DOHH2 (cell line): ENCODE measurements around the gene ITIH5.

Experiments used
- H3F3A ChIP-seq: fragments of 200-600 bp; sonication (generic), shearing (Covaris generic); 2 replicates; pipeline ENCODE4 v1.6.0; 2016; ENCODE audit warnings: antibody characterized with exemption, mild to moderate bottlenecking; ENCODE audit not compliant: control insufficient read depth, insufficient read depth
- H3K27ac ChIP-seq: fragments of 200-600 bp; sonication (generic); 2 replicates; pipeline ENCODE4 v1.5.1; 2014; ENCODE audit warnings: low read depth, mild to moderate bottlenecking, low read length, moderate library complexity
- H3K27me3 ChIP-seq: fragments of 200-600 bp; sonication (generic); 2 replicates; pipeline ENCODE4 v1.6.1; 2014; ENCODE audit warnings: mild to moderate bottlenecking, low read length, mixed read lengths; ENCODE audit not compliant: control insufficient read depth
- H3K36me3 ChIP-seq: fragments of 200-600 bp; sonication (generic); 2 replicates; pipeline ENCODE4 v1.6.1; 2014; ENCODE audit warnings: mild to moderate bottlenecking, low read length, moderate library complexity, mixed read lengths; ENCODE audit not compliant: control insufficient read depth
- H3K4me1 ChIP-seq: fragments of 200-600 bp; sonication (generic); 2 replicates; pipeline ENCODE4 v1.6.1; 2014; ENCODE audit warnings: mild to moderate bottlenecking, low read length, mixed read lengths; ENCODE audit not compliant: control insufficient read depth
- H3K4me2 ChIP-seq: fragments of 200-600 bp; sonication (generic); 2 replicates; pipeline ENCODE4 v1.6.0; 2014; ENCODE audit warnings: mild to moderate bottlenecking, low read length, moderate library complexity
- H3K4me3 ChIP-seq: fragments of 200-600 bp; sonication (generic); 2 replicates; pipeline ENCODE4 v1.5.1; 2014; ENCODE audit warnings: mild to moderate bottlenecking, low read length, mixed read lengths
- H3K79me2 ChIP-seq: fragments of 200-600 bp; sonication (generic); 2 replicates; pipeline ENCODE4 v1.6.1; 2014; ENCODE audit warnings: mild to moderate bottlenecking, low read length, mixed read lengths; ENCODE audit not compliant: control insufficient read depth
- H3K9me2 ChIP-seq: fragments of 200-600 bp; sonication (generic); replicated peaks from 2 replicates; pipeline ENCODE4 v1.6.1; 2014; ENCODE audit warnings: mild to moderate bottlenecking, low read length, mixed read lengths; ENCODE audit not compliant: control insufficient read depth
- H3K9me3 ChIP-seq: fragments of 200-600 bp; sonication (generic); 2 replicates; pipeline ENCODE4 v1.6.1; 2014; ENCODE audit warnings: antibody characterized with exemption, low read length, mixed read lengths; ENCODE audit not compliant: control insufficient read depth, insufficient read depth
- H4K20me1 ChIP-seq: fragments of 200-600 bp; sonication (generic); 2 replicates; pipeline ENCODE4 v1.6.0; 2014; ENCODE audit warnings: low read depth, mild to moderate bottlenecking, antibody characterized with exemption, low read length, moderate library complexity; ENCODE audit not compliant: control insufficient read depth, insufficient read depth
- CTCF ChIP-seq: fragments of 200-600 bp; sonication (generic); IDR thresholded peaks from one replicate; pipeline ENCODE4 v1.5.1; 2014; ENCODE audit warnings: antibody characterized with exemption, mild to moderate bottlenecking, low read depth, low read length; ENCODE audit not compliant: poor library complexity, severe bottlenecking
- EZH2phosphoT487 ChIP-seq: fragments of 200-600 bp; sonication (generic); IDR thresholded peaks from 2 replicates; pipeline ENCODE4 v1.6.1; 2017; ENCODE audit warnings: borderline replicate concordance, mild to moderate bottlenecking, antibody characterized with exemption, low read length, moderate library complexity, mixed read lengths

ITIH5 gene

DNA sequence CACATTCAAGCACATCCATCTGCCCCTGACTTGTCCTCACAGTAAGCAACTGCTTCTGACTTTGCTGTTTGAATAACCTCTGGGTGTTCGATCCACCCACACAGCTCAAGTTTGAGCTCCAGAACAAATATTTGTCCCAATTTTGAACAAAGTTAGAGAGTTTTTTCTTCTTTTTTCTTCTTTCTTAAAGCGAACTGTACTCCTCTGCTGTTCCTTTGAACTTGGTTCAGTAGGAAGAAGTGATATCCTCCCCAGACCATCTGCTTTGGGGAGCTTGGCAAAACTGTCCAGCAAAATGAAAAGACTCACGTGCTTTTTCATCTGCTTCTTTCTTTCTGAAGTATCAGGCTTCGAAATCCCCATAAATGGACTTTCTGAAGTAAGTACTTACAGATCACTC is 36.4 kb upstream of the ITIH5 start, which contains the start of gene ITIH2:
Gene ITIH2 (plus strand): TSS at position 177 of the 400 bp plus-strand sequence. CDS start 119 bp downstream, at position 296.
- no peaks in the 10 kb centered on the region for H4K20me1 ChIP-seq
- no peaks in the 10 kb centered on the region for H3F3A ChIP-seq
- no peak within 1 kb of the TSS for H3K27ac ChIP-seq
- H3K4me2 ChIP-seq, result no peak within 1 kb of the TSS
- H3K9me2 ChIP-seq, result no peaks in the 10 kb centered on the region
- H3K9me3 ChIP-seq, result no peaks in the 10 kb centered on the region
- TF ChIP-seq CTCF, result no peak
- no peak for TF ChIP-seq EZH2phosphoT487
- no peak within 1 kb of the TSS for H3K4me3 ChIP-seq
- H3K36me3 ChIP-seq, result no peaks in the 10 kb centered on the region
- H3K27me3 ChIP-seq, result peaks cover 3% of the 10 kb centered on the region
- no peaks in the 10 kb centered on the region for H3K79me2 ChIP-seq
- no peaks in the 10 kb centered on the region for H3K4me1 ChIP-seq

GRCh38 chr10:7702288-7702812 is 35.6 kb upstream of the ITIH5 start:
- Histone ChIP-seq H3K79me2 (no peaks in the 10 kb centered on the region), H3K9me2 (no peaks in the 10 kb centered on the region), H3K9me3 (no peaks in the 10 kb centered on the region), H3K4me2 (no peak overlapping the region), H3F3A (no peaks in the 10 kb centered on the region), H3K4me1 (no peaks in the 10 kb centered on the region), H3K27ac (no peak overlapping the region), H3K4me3 (no peak overlapping the region), H3K36me3 (no peaks in the 10 kb centered on the region), H3K27me3 (peaks cover 3% of the 10 kb centered on the region; the same call in 1 of the 2 replicates), H4K20me1 (no peaks in the 10 kb centered on the region)
- TF ChIP-seq EZH2phosphoT487 (no peak), CTCF (no peak)

DNA sequence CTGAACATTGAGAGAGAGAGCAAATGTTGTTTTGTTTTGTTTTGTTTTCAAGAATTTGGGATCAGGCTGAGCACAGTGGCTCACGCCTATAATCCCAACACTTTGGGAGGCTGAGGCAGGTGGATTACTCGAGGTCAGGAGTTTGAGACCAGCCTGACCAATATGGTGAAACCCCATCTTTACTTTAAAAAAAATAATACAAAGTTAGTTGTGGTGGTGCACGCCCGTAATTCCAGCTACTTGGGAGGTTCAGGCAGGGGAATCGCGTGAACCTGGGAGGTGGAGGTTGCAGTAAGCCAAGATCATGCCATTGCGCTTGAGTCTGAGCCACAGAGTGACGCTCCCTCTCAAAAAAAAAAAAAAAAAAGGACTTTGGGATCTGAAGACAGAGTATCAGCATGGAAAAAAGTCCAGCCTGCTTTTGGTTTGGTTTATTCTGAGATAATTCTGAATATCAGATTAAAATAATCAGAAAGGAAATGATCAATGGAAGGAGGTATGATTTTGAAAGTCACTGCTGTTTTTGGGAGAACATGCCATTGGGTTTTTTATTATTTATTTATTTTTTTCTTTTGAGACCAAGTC is 34.5 kb upstream of the ITIH5 start:
- Histone ChIP-seq H3K36me3 (no peaks in the 10 kb centered on the region), H3K79me2 (no peaks in the 10 kb centered on the region), H3K9me2 (no peaks in the 10 kb centered on the region), H3K27me3 (peaks cover 2% of the 10 kb centered on the region; the same call in 1 of the 2 replicates), H3K4me1 (no peaks in the 10 kb centered on the region), H4K20me1 (no peaks in the 10 kb centered on the region), H3K4me2 (no peak overlapping the region), H3F3A (no peaks in the 10 kb centered on the region), H3K9me3 (no peaks in the 10 kb centered on the region), H3K27ac (no peak overlapping the region), H3K4me3 (no peak overlapping the region)
- TF ChIP-seq EZH2phosphoT487 (no peak), CTCF (no peak)
